CD4-positive, alpha-beta T cell treated with Interleukin-6 at 100 ng/mL for 8 hours (primary cell): ENCODE data around the gene ZNF574.

Experiments used
- DNase-seq: peaks from one replicate; pipeline ENCODE4 v3.0.0-alpha.2; 2020; ENCODE audit warnings: mixed read lengths, low spot score

Gene ZNF574

DNA sequence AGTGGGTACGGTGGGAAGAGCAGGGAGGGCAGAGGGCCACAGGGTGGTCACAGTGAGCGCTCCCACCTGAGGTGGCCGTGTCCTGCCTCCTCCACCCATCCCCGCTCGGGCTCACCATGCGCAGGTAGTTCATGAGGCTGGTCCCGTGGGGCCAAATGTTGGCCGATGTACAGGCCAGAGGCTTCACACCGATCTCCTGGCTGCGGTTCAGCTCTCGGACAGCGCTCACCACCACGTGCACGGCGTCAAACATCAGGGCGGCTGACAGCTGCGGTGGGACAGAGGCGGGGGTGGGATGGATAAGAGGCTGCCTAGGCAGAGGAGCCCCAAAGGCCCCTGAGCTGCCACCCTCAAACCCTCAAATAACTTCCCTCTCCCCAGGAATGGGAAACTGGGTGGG lies 21.8 kb upstream of the ZNF574 start:
- no peak for DNase-seq

DNA sequence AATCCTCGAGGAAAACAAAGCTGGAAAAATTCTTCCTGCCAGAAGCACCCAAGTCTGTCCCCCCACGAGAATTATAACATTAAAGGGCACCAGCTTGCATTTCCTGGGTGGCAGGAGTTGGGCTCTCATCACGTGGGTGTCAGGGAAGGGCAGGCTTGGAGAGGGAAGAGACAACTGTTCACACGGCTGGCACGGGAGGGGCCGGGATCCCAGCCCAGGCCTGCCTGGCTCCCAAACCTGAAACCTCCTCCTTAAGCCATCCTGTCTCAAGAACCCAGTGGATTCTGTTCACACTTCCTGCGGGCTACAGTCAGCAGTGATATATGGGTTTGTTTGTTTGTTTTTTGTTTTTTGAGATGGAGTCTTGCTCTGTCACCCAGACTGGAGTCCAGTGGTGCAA lies 18.1 kb upstream of the ZNF574 start:
- DNase-seq = no peak

GRCh38 chr19:42059196-42059595 lies 16.8 kb upstream of the ZNF574 start:
- no peak for DNase-seq

DNA sequence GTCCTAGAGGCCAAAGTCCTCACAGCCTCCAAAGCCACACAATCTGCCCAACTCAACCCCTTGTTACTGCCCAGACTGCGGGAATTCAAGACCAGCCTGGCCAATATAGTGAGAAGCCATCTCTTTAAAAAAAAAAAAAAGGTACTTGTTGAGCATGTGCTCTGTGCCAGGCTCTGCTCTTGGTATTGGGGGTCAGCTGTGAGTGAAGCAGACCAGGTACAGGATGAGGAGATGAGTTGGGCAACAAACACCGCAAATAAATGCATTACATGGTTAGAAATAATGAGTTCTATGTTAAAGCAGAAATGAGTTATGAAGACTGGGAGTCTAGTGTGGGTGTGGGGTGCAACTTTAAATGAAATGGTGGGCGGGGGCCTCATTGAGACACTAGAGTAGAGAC lies 15.8 kb upstream of the ZNF574 start:
- DNase-seq = no peak

DNA sequence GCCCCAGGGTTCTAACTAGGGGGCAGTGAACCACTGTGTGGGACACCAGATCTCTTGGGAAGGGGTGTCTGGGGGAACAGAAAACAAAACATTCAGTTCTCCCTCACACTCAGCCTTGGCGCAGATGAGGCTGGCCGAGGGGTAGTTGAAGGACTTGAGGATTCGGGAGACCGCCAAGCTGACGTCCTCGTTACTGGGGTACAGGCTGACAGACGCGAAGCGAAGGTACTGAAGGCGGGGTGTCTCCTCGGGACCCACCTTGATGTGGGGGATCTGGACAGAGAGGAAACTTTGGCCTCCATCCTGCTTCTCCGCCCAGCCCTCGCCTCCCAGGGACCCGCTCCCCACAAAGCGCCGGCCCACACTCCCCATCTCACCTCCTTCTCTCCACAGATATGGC lies 13.6 kb upstream of the ZNF574 start:
- DNase-seq = no peak

GRCh38 chr19:42064432-42064831 lies 11.5 kb upstream of the ZNF574 start:
- no peak for DNase-seq

DNA sequence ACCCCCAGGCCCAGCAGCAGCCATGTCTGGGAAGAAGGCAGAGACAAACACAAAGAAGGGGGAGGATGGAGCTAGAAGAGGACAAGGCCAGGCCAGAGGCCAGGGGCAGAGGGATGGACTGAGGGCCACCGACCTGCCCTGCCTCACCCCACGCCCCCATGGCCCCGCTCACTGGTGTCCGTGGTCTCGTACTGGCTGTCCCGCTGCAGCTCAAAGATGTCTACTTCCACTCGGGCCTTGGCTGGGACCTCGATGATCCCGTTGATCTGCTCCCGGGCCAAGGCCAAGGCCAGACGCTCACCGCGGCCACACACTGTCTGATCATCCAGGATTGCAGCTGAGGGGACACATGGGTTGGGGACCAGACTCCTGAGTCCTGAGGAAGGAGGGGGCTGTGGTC lies 10.9 kb upstream of the ZNF574 start:
- no peak for DNase-seq

DNA sequence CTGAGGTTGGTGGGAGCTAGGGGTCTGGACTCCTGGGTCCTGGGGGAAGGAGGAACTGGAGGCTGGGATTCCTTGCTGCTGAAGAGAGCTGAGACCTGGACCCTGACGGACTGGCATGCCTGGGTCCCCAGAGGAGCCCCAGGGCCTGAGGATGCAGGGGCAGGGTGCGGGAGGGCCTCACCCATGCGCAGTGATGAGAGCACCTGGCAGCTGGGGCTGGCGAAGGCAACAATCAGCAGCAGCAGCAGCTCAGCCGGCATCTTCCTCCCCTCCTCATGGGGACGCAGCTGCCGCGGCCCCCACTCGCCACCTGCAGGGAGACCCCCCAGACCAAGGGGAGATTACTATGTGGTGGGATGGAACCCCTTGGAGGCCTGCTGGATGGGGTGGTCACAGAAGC lies 10.5 kb upstream of the ZNF574 start:
- DNase-seq = no peak

- no peak for DNase-seq
These were observed 9.8 kb upstream of the ZNF574 start for GRCh38 chr19:42066075-42066754.

GRCh38 chr19:42067315-42067888 lies 8.6 kb upstream of the ZNF574 start:
- no peak for DNase-seq

- DNase-seq = no peak
These were observed 7.6 kb upstream of the ZNF574 start for GRCh38 chr19:42068361-42068755.

DNA sequence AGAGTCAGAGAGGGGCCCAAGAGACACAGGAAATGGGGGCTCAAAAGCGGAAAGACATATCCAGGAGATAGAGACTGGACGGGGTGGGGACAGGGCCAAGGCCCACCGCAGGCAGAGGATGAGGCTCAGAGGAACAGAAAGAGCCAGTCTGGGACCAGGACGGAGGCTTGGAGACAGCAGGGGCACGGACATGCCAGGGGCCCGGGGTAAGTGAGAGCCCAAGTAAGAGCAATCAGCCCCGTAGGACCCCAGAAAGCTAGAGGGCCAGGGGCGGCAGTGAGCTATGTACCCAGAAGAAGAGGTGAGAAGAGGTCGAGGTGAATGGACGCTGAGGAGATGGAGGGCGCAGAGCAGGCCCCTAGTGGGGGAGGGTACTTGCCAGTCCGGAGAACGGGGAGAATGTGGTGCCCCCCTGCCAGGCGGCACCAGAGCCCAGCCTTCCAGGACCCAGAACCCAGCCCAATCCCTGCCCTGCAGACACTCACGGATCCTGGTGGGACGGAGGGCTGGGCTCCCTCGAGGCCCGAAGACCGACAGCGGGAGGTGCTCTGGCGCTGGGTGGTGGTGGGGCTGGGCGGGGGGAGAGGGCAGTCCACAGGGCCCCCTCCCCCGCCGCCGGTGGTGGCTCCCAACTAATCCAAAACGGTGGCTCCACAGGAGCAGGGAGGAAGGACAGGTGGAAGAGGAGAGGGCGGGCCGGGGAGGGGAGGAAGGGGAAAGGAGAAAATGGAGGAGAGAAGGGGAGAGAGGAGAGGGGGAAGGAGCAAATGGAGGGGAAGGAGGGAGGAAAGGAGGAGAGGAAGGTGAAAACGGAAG lies 7.0 kb upstream of the ZNF574 start:
- no peak for DNase-seq

GRCh38 chr19:42069619-42070351 lies 6.2 kb upstream of the ZNF574 start, which contains the start of gene GRIK5:
TSS of gene GRIK5 (minus strand) at chr19:42070206. CDS start at chr19:42065770, 4,436 bp downstream.
- no peak for DNase-seq

DNA sequence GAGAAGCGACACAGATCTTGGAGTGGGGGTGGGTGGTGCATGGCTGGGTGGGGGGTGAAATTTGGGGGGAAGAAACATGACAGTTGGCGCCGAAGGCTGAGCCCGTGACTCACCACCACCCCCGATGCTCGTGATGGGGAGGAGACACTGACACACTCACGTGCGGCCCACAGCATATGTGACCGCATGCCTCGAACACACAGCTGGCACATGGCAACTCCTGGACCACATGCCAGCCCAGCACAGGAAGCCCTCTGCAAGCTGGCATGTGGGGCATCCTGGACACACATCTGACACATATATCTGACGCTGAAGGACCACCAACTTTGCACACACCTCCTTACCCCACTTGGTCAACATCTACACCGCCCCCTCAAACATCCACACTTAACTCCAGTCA lies 4.7 kb upstream of the ZNF574 start:
- no peak for DNase-seq

GRCh38 chr19:42074513-42075363 lies 1.2 kb upstream of the ZNF574 start:
- DNase-seq = no peak

DNA sequence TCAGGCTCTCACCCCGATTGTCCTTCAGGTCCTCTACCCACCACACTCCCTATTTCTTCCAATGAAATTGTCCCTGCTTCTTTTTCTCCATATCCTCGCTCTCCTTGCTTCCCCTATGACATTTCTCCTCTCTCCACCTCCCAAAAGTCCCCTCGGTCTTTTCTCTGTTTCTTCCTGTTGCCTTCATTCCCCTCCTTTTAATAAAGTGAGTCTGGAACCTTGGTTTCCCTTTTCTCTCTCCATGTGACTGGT lies 676 bp upstream of the ZNF574 start:
- DNase-seq = no peak

- DNase-seq = peak; percentile 30
These were observed 496 bp downstream of the ZNF574 start for GRCh38 chr19:42076380-42076944.

- DNase-seq = no peak
These were observed 2.1 kb downstream of the ZNF574 start for GRCh38 chr19:42078058-42078457.

DNA sequence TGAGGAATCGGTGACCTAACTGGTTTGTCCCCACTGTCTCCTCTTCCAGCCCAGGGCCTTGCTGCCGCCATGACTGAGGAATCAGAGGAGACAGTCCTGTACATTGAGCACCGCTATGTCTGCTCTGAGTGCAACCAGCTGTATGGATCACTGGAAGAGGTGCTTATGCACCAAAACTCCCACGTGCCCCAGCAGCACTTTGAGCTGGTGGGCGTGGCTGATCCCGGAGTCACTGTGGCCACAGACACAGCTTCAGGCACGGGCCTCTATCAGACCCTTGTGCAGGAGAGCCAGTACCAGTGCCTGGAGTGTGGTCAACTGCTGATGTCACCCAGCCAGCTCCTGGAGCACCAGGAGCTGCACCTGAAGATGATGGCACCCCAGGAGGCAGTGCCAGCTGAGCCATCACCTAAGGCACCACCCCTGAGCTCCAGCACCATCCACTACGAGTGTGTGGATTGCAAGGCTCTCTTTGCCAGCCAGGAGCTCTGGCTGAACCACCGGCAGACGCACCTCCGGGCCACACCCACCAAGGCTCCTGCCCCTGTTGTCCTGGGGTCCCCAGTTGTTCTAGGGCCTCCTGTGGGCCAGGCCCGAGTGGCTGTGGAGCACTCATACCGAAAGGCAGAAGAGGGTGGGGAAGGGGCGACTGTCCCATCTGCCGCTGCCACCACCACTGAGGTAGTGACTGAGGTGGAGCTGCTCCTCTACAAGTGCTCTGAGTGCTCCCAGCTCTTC lies 2.7 kb downstream of the ZNF574 start:
- no peak for DNase-seq

- DNase-seq = no peak
These were observed 3.3 kb downstream of the ZNF574 start for GRCh38 chr19:42079276-42079669.
